HG03457 (cell line): Measurements from ENCODE around the gene CHD1.

ENCODE experiments used
- ATAC-seq: cut with Tn5 transposase; IDR thresholded peaks from one replicate; pipeline ENCODE4 v1.9.1; 2021; ENCODE audit warnings: moderate number of reproducible peaks; ENCODE audit not compliant: unreplicated experiment

The CHD1 gene

GRCh38 chr5:98936948-98937715, 8.3 kb upstream of the CHD1 start:
- ATAC-seq, result no peak

DNA sequence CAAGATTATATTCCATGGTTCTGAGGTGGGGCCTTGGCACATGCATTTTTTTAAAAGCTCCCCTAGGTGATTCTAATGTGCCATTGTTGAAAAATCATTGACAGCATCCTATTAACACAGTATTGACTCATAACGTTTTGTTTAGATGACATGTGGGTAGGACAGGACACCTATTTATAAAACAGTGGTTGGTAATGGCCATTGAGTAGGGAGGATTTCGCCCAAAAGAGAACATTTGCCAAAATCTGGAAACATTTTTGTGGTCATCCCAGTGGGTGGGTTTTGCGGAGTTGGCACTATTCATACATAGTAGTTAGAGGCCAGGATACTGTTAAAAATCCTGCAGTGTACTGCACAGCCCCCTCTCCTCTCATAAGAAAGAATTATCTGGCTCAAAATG, 6.4 kb upstream of the CHD1 start:
- ATAC-seq, result no peak

GRCh38 chr5:98934546-98934945, 5.7 kb upstream of the CHD1 start:
- ATAC-seq, result no peak

- peak; percentile 22 for ATAC-seq
Observed at GRCh38 chr5:98933445-98934072, 4.8 kb upstream of the CHD1 start.

- ATAC-seq, result no peak
Observed at GRCh38 chr5:98930972-98931762, 2.4 kb upstream of the CHD1 start.

- ATAC-seq, result no peak
Observed at GRCh38 chr5:98929710-98930298, 997 bp upstream of the CHD1 start.

GRCh38 chr5:98927989-98928872, 576 bp downstream of the CHD1 start:
- peak; percentile 20 for ATAC-seq

- no peak for ATAC-seq
Observed at GRCh38 chr5:98927242-98927988, 1.4 kb downstream of the CHD1 start.

DNA sequence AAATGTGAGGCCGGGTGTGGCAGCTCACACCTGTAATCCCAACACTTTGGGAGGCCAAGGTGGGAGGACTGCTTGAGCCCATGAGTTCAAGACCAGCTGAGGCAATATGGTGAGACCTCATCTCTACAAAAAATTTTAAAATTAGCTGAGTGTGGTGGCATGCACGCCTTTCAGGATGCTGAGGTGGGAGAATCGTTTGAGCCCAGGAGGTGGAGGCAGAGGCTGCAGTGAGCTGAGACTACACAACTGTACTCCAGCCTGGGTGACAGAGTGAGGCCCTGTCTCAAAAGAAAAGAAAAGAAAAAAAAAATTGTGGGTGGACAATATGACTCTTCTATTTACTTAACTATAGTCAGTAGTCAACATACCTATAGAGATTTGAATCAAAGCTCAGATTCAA, 4.8 kb downstream of the CHD1 start:
- no peak for ATAC-seq

DNA sequence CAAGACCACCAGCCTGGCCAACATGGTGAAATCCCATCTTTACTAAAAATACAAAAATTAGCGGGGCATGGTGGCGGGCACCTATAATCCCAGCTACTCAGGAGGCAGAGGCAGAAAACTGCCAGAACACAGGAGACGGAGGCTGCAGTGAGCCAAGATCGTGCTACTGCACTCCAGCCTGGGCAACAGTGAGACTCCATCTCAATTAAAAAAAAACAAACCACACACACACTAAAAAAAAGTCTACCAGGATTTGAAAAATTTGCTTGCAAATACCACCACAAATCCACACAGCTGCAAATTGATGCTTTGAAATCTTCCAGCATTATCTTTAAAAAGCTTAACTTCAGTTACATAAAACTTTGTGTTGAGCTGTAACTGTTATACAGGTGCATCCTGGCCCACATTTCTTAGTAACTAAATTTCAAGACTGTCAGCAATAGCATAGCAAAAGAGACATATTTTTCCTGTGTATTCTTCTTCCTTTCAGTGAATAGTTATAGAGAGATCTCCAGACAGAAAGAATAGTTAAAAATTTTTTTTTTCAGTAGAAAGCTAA, 6.8 kb downstream of the CHD1 start:
- ATAC-seq, result no peak

- ATAC-seq, result no peak
Observed at GRCh38 chr5:98917433-98917832, 11.4 kb downstream of the CHD1 start.

GRCh38 chr5:98916540-98916939, 12.3 kb downstream of the CHD1 start:
- no peak for ATAC-seq

DNA sequence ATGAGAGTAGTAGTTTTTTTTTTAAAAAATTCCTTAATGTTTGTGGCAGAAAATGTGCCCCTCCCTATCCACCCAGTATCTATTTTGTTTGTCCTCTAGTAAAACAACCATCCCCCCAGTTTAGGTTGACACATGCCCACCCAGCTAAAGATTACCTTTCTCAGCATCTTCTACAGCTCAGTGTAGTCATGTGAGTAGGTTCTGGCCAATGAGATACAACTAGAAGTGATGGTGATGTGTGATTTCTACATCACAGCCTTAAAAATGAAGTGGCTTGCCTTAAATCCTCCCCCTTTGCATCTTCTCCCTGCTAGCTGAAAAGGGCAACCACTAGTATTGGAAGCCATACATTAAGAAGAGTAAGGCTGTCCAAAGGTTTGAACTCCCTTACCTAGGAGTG, 14.9 kb downstream of the CHD1 start:
- no peak for ATAC-seq

DNA sequence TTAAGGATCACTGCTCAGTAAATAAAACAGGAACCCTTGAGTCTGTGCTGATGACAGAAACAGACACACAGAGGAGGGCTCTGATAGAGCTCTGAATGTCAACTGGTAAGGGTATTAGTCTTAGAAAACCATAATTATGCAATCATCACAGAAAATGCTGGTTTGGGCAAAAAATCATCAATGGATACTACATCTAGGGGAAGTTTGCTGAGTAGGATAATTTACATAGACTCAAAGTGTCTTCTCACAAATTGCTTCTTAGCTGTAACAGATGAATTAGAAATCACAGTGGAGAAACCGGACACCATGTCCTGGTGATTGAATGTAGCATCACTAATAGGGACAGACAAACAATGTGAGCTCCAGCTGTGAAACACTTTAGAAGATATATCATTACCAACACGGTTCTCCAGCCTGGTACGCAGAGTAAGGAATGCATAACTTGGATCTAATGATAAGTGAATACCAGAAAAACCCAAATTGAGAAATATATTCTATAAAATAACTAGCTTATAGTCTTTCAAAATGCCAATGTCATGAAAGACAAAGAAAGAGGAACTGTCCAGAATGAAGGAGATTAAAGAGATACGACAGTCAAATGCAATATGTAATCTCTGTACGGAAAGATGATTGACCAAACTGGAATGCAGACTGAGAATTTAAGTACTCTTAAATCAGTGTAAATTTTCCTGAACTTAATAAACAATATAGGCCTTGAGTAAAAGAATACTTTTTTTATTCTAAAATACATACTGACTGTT, 17.3 kb downstream of the CHD1 start:
- ATAC-seq, result no peak

- ATAC-seq, result no peak
Observed at GRCh38 chr5:98909363-98909762, 19.4 kb downstream of the CHD1 start.

DNA sequence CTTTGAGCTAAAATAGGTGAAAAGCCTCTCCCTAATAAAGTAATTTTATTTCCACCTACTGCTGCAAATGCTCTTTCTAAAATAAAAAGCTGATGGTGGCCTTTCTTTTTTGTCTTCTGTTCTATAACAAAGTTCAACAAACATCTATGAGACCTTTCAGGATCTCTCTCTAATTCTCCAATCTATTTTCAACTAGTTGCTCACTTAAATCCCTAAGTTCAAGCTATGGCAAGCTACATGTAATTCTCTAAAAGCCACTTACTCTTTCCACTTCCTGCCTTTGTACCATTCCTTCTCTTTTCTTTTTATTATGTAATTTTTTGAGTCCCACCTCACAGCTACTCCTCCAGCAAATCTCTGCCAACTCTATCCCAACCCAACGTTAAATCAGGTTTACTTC, 20.9 kb downstream of the CHD1 start:
- no peak for ATAC-seq

DNA sequence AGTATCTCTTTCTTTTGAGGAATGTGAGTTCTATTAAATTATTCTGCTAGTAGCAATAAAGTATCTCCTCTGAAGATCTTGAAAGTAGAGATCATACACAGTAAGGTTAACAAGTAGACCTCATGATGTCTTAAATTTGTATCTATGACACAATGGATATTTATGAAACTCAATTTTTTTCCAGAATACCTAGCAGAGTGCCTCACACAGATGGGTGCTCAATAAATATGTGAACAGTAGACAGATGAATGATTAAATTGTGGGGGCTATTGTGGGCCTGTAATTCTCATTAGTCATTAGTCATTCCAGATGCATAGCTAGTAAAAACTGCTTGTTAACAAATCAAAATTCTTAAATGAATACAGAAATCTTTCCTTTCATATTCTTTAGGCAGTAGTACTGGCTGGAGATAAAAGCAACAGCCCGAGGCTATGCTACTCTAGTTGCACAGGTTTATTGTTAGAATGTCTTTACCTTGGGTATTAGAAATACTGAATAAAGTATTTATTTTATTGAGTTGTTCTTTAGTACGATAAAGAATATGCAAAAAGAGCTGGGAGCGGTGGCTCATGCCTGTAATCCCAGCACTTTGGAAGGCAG, 22.0 kb downstream of the CHD1 start:
- no peak for ATAC-seq
